Panc1 (cell line): ENCODE measurements around the gene SLC30A1.

Source experiments
- POLR2AphosphoS5 ChIP-seq: IDR thresholded peaks from 2 replicates; pipeline ENCODE4 v1.6.1; 2012; ENCODE audit warnings: mild to moderate bottlenecking, low read depth, low read length, moderate library complexity
- SIN3A ChIP-seq: IDR thresholded peaks from 2 replicates; pipeline ENCODE4 v1.6.1; 2012; ENCODE audit warnings: low read depth, mild to moderate bottlenecking, low read length, moderate library complexity, borderline replicate concordance; ENCODE audit not compliant: insufficient read depth
- TCF7L2 ChIP-seq: IDR thresholded peaks from 2 replicates; pipeline ENCODE4 v1.6.1; 2011; ENCODE audit warnings: mild to moderate bottlenecking, low read depth, low read length, inconsistent platforms
- TF ChIP-seq, protein P1 (sequence below): fragments of 450-650 bp; IDR thresholded peaks from 2 replicates; pipeline ENCODE4 v1.5.1; 2017; ENCODE audit warnings: mild to moderate bottlenecking

DNA sequence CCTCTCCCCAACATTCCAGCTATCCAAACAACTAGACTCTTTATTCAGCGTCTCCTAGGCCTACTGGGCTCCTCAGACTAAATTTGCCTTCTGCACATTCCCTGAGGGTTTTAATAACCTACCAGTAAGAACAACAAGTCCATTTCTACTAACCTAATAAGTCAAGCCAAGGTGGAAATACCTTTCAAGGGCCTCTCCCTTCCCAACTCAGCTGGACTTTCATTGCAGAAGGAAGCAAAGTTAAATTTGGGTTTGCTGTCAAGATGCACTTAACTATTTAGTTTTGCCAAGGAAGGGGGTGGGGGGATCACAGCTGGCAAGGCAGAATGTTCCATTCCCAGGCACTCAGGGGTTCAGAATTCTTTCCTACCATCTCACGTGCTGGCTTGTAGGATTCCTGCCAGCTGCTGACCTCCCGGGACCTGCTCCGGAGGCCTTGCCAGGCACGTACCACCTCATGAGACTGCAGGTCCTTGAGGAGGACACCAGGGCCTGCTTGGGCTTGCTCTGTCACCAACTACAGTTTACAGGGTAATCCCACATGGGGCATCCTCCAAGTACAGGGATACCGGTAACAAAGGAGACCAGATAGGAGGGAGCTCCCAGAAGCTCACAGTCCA is 29.8 kb downstream of the SLC30A1 start:
- no peak for TF ChIP-seq POLR2AphosphoS5
- TF ChIP-seq, protein P1, sequence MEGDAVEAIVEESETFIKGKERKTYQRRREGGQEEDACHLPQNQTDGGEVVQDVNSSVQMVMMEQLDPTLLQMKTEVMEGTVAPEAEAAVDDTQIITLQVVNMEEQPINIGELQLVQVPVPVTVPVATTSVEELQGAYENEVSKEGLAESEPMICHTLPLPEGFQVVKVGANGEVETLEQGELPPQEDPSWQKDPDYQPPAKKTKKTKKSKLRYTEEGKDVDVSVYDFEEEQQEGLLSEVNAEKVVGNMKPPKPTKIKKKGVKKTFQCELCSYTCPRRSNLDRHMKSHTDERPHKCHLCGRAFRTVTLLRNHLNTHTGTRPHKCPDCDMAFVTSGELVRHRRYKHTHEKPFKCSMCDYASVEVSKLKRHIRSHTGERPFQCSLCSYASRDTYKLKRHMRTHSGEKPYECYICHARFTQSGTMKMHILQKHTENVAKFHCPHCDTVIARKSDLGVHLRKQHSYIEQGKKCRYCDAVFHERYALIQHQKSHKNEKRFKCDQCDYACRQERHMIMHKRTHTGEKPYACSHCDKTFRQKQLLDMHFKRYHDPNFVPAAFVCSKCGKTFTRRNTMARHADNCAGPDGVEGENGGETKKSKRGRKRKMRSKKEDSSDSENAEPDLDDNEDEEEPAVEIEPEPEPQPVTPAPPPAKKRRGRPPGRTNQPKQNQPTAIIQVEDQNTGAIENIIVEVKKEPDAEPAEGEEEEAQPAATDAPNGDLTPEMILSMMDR: no peak
- no peak for TF ChIP-seq TCF7L2
- no peak for TF ChIP-seq SIN3A
